PC-3 (cell line): ENCODE measurements around the gene B4GALT3.
A peak's percentile ranks its signal among the peaks of the same experiment; 100 is the strongest.

Experiments
- EZH2 ChIP-seq: fragments of 300-600 bp; sonication (generic); IDR thresholded peaks from one replicate; pipeline ENCODE4 v1.6.1; 2017; ENCODE audit warnings: antibody characterized with exemption, mild to moderate bottlenecking, low read length; ENCODE audit not compliant: unreplicated experiment
- EZH2phosphoT487 ChIP-seq: fragments of 300-600 bp; sonication (generic); IDR thresholded peaks from 2 replicates; pipeline ENCODE4 v1.6.1; 2018; ENCODE audit warnings: mild to moderate bottlenecking, antibody characterized with exemption, low read length, borderline replicate concordance
- TF ChIP-seq, protein P1 (sequence below): fragments of 300-600 bp; sonication (generic); conservative IDR thresholded peaks from 2 replicates; pipeline ENCODE4 v1.5.1; 2017; ENCODE audit warnings: antibody characterized with exemption, low read depth, mild to moderate bottlenecking, low read length

- TF ChIP-seq, protein P1, sequence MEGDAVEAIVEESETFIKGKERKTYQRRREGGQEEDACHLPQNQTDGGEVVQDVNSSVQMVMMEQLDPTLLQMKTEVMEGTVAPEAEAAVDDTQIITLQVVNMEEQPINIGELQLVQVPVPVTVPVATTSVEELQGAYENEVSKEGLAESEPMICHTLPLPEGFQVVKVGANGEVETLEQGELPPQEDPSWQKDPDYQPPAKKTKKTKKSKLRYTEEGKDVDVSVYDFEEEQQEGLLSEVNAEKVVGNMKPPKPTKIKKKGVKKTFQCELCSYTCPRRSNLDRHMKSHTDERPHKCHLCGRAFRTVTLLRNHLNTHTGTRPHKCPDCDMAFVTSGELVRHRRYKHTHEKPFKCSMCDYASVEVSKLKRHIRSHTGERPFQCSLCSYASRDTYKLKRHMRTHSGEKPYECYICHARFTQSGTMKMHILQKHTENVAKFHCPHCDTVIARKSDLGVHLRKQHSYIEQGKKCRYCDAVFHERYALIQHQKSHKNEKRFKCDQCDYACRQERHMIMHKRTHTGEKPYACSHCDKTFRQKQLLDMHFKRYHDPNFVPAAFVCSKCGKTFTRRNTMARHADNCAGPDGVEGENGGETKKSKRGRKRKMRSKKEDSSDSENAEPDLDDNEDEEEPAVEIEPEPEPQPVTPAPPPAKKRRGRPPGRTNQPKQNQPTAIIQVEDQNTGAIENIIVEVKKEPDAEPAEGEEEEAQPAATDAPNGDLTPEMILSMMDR: peak; percentile 74
- no peak for TF ChIP-seq EZH2phosphoT487
- TF ChIP-seq EZH2: no peak
Observed at GRCh38 chr1:161139766-161140165, 37.5 kb downstream of the B4GALT3 start.
